Measurements from ENCODE around the gene ARPC4. TPM values are rescaled to one million over a fixed set of nuclear protein-coding genes. Genes with fewer than 3 reads are reported as not detected.

ARPC4 gene
- total RNA-seq, 4 donors from 2014 or later: 96.8 to 147 (median 143) TPM

GRCh38 chr3:9746330-9746729 is 46.6 kb upstream of the ARPC4 start:
- H3K4me3 ChIP-seq: no peak overlapping the region
- H3K27me3 ChIP-seq: no peaks in the 10 kb centered on the region
- intact Hi-C loops (cut with DNase I; ENCODE audit: low total_unique reads) (no loop called here), in situ Hi-C loops (cut with MboI; ENCODE audit: low sequenced_read_pairs in 4 of 4) (no loop called here)
- peaks cover 2 to 75% of the 10 kb centered on the region in 2 donors for H3K36me3 ChIP-seq
- H3K9me3 ChIP-seq: no peaks in the 10 kb centered on the region
- no peak for ATAC-seq
- H3K27ac ChIP-seq: no peak overlapping the region
- TF ChIP-seq CTCF (IDR thresholded peaks at IDR 0.05 in 4 of 5, conservative IDR thresholded peaks at IDR 0.05 in 1 of 5) (no peak), POLR2A (IDR thresholded peaks at IDR 0.05) (no peak)
- H3K4me1 ChIP-seq: peaks cover 19 to 20% of the 10 kb centered on the region in 2 donors
- DNase-seq: no peak

- in situ Hi-C loops (cut with MboI; ENCODE audit: low sequenced_read_pairs in 4 of 4): no loop called here
Observed at GRCh38 chr3:9747267-9747666, 45.6 kb upstream of the ARPC4 start.

GRCh38 chr3:9748031-9748430 is 44.9 kb upstream of the ARPC4 start:
- Histone ChIP-seq H3K9me3 (no peaks in the 10 kb centered on the region), H3K4me3 (no peak overlapping the region), H3K4me1 (peaks cover 19 to 23% of the 10 kb centered on the region in 2 donors), H3K27ac (peak overlapping the region in 1 of 4 donors; percentile 98), H3K27me3 (no peaks in the 10 kb centered on the region), H3K36me3 (peaks cover 2 to 66% of the 10 kb centered on the region in 2 donors)
- TF ChIP-seq CTCF (IDR thresholded peaks at IDR 0.05 in 4 of 5, conservative IDR thresholded peaks at IDR 0.05 in 1 of 5): no peak
- DNase-seq (no peak), ATAC-seq (no peak)
- in situ Hi-C loops (cut with MboI; ENCODE audit: low sequenced_read_pairs in 4 of 4) (no loop called here), intact Hi-C loops (cut with DNase I; ENCODE audit: low total_unique reads) (loop anchor here (2.0 kb wide), 1 partner anchor 99 kb away; the partner anchor contains the start of gene MTMR14)

More at GRCh38 chr3:9747267-9747666, 45.6 kb upstream of the ARPC4 start:
- TF ChIP-seq POLR2A (IDR thresholded peaks at IDR 0.05) (no peak), CTCF (IDR thresholded peaks at IDR 0.05 in 4 of 5, conservative IDR thresholded peaks at IDR 0.05 in 1 of 5) (no peak)
- peaks cover 19 to 23% of the 10 kb centered on the region in 2 donors for H3K4me1 ChIP-seq
- intact Hi-C loops (cut with DNase I; ENCODE audit: low total_unique reads): no loop called here
- peaks cover 2 to 74% of the 10 kb centered on the region in 2 donors for H3K36me3 ChIP-seq
- H3K27ac ChIP-seq: no peak overlapping the region
- H3K4me3 ChIP-seq: no peak overlapping the region
- H3K9me3 ChIP-seq: no peaks in the 10 kb centered on the region
- H3K27me3 ChIP-seq: no peaks in the 10 kb centered on the region
- ATAC-seq: no peak
- no peak for DNase-seq

GRCh38 chr3:9749296-9749644 is 43.6 kb upstream of the ARPC4 start:
- peak in 1 of 2 donors; percentile 28 for DNase-seq

More at GRCh38 chr3:9749296-9749644, 43.6 kb upstream of the ARPC4 start:
- no peak for TF ChIP-seq POLR2A (IDR thresholded peaks at IDR 0.05)
- no peak for TF ChIP-seq CTCF (IDR thresholded peaks at IDR 0.05 in 4 of 5, conservative IDR thresholded peaks at IDR 0.05 in 1 of 5)
- Histone ChIP-seq H3K36me3 (peaks cover 2 to 55% of the 10 kb centered on the region in 2 donors), H3K4me3 (peak overlapping the region; percentile 77 to 95 (median 84)), H3K27me3 (no peaks in the 10 kb centered on the region), H3K9me3 (no peaks in the 10 kb centered on the region), H3K4me1 (peaks cover 19 to 23% of the 10 kb centered on the region in 2 donors), H3K27ac (peak overlapping the region; percentile 88 to 99 (median 97))
- intact Hi-C loops (cut with DNase I; ENCODE audit: low total_unique reads): loop anchor here (1.0 to 2.0 kb wide), 3 partner anchors 18 to 100 kb away; partner anchors contain the start of genes BRPF1, MTMR14 and TADA3
- in situ Hi-C loops (cut with MboI; ENCODE audit: low sequenced_read_pairs in 4 of 4): no loop called here
- ATAC-seq: peak; percentile 37 to 39

Measured in gastrocnemius medialis (tissue), 4 donors.